HEK293 (cell line): Measurements from ENCODE around the gene GJC2.

Experiments used
- HOXA7 ChIP-seq: sonication (generic); formaldehyde crosslinking; IDR thresholded peaks from 2 replicates; pipeline ENCODE4 v1.8.1; 2022; ENCODE audit warnings: missing genetic modification reagents, borderline replicate concordance
- TRIM28 ChIP-seq: IDR thresholded peaks from 2 replicates; pipeline ENCODE4 v1.6.1; 2011; ENCODE audit warnings: low read length, control low read depth, borderline replicate concordance
- ZBTB17 ChIP-seq: fragments of 450-650 bp; formaldehyde crosslinking; IDR thresholded peaks from 2 replicates; pipeline ENCODE4 v1.5.1; 2016; ENCODE audit warnings: missing biosample characterization, missing genetic modification characterization
- ZBTB48 ChIP-seq: fragments of 450-650 bp; formaldehyde crosslinking; IDR thresholded peaks from 2 replicates; pipeline ENCODE4 v1.5.1; 2016; ENCODE audit warnings: missing biosample characterization, missing genetic modification characterization
- ZBTB7A ChIP-seq: fragments of 450-650 bp; formaldehyde crosslinking; IDR thresholded peaks from 2 replicates; pipeline ENCODE4 v1.5.1; 2016; ENCODE audit warnings: low read depth, missing biosample characterization, missing genetic modification characterization
- ZNF19 ChIP-seq: fragments of 450-650 bp; formaldehyde crosslinking; IDR thresholded peaks from 2 replicates; pipeline ENCODE4; 2016; ENCODE audit warnings: missing biosample characterization, missing genetic modification characterization, low read depth
- ZNF248 ChIP-seq: fragments of 450-650 bp; formaldehyde crosslinking; IDR thresholded peaks from 2 replicates; pipeline ENCODE4 v1.5.1; 2017; ENCODE audit warnings: missing biosample characterization, missing genetic modification characterization
- ZNF302 ChIP-seq: fragments of 450-650 bp; formaldehyde crosslinking; IDR thresholded peaks from 2 replicates; pipeline ENCODE4 v1.5.1; 2016; ENCODE audit warnings: missing biosample characterization, missing genetic modification characterization, low read depth
- ZNF311 ChIP-seq: fragments of 450-650 bp; formaldehyde crosslinking; IDR thresholded peaks from 2 replicates; pipeline ENCODE4 v1.5.1; 2017; ENCODE audit warnings: missing biosample characterization, missing genetic modification characterization, borderline replicate concordance
- ZNF341 ChIP-seq: fragments of 450-650 bp; formaldehyde crosslinking; IDR thresholded peaks from 2 replicates; pipeline ENCODE4; 2016; ENCODE audit warnings: low read depth, missing biosample characterization, missing genetic modification characterization
- ZNF354C ChIP-seq: fragments of 450-650 bp; formaldehyde crosslinking; IDR thresholded peaks from 2 replicates; pipeline ENCODE4 v1.5.1; 2016; ENCODE audit warnings: missing biosample characterization, missing genetic modification characterization, low read depth, borderline replicate concordance
- ZNF571 ChIP-seq: fragments of 450-650 bp; formaldehyde crosslinking; IDR thresholded peaks from 2 replicates; pipeline ENCODE4 v1.5.0; 2017; ENCODE audit warnings: missing biosample characterization, missing genetic modification characterization
- ZNF621 ChIP-seq: fragments of 450-650 bp; formaldehyde crosslinking; IDR thresholded peaks from 2 replicates; pipeline ENCODE4 v1.5.1; 2017; ENCODE audit warnings: missing biosample characterization, missing genetic modification characterization
- ZNF623 ChIP-seq: fragments of 450-650 bp; formaldehyde crosslinking; IDR thresholded peaks from 2 replicates; pipeline ENCODE4 v1.5.1; 2016; ENCODE audit warnings: missing biosample characterization, missing genetic modification characterization
- TF ChIP-seq, protein P1 (sequence below): fragments of 450-650 bp; formaldehyde crosslinking; IDR thresholded peaks from 2 replicates; pipeline ENCODE4 v1.5.1; 2016; ENCODE audit warnings: missing biosample characterization, missing genetic modification characterization, low read depth
- TF ChIP-seq, protein P2 (sequence below): fragments of 450-650 bp; formaldehyde crosslinking; IDR thresholded peaks from 2 replicates; pipeline ENCODE4 v1.5.1; 2016; ENCODE audit warnings: missing biosample characterization, missing genetic modification characterization
- TF ChIP-seq, protein P3 (sequence below): fragments of 450-650 bp; formaldehyde crosslinking; IDR thresholded peaks from 2 replicates; pipeline ENCODE4 v1.5.1; 2016; ENCODE audit warnings: missing biosample characterization, missing genetic modification characterization, low read depth
- TF ChIP-seq, protein P4 (sequence below): fragments of 450-650 bp; formaldehyde crosslinking; IDR thresholded peaks from 2 replicates; pipeline ENCODE4 v1.5.1; 2016; ENCODE audit warnings: missing biosample characterization, missing genetic modification characterization
- TF ChIP-seq, protein P5 (sequence below): fragments of 450-650 bp; formaldehyde crosslinking; IDR thresholded peaks from 2 replicates; pipeline ENCODE4 v1.5.1; 2017; ENCODE audit warnings: missing biosample characterization, missing genetic modification characterization
- TF ChIP-seq, protein P6 (sequence below): fragments of 450-650 bp; formaldehyde crosslinking; IDR thresholded peaks from 2 replicates; pipeline ENCODE4 v1.5.1; 2016; ENCODE audit warnings: missing biosample characterization, missing genetic modification characterization, borderline replicate concordance
- TF ChIP-seq, protein P7 (sequence below): fragments of 450-650 bp; formaldehyde crosslinking; IDR thresholded peaks from 2 replicates; pipeline ENCODE4 v1.5.1; 2016; ENCODE audit warnings: missing biosample characterization, missing genetic modification characterization

Gene GJC2

DNA sequence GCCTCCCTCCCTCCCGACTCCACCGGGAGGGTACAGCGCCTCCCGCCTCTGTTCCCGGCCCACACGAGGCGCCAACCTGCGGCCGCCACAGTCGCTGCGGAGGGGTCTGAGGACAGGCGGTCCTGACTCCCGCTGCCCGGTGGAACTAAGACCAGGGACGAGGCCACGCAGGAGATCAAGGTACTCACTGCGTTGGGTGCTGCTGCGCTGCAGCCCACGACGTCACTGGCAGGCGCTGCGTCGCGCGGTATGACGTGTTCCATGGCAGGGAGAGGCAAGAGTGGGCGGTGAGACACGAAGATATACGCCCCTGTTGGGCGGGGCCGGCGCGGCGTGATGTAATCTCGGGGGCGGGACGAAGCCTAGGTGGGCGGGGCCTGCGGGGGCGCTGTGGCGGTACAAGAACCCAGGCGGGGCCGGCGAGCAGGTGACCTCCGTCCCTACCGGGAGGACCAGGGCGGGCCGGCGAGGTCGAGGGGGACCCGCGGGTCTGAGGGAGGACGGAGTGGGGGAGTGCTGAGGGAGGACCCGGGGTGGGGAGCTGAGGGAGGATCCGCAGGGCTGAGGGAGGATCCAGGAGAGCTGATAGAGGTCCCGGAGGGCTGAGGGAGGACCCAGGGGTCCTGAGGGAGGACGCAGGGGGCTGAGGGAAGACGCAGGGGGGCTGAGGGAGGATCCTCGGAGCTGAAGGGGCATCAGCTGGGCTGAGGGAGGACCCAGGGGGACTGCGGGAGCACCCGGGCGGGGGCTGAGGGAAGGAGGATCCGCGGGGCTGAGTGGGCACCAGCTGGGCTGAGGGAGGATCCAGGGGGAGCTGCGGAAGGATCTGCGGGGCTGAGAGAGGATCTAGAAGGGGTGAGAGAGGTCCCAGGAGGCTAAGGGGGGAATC lies 40.4 kb upstream of the GJC2 start, which contains the start of gene MRPL55 (continued):
- TF ChIP-seq ZNF302 (tag by site-specific recombination): no peak
- TF ChIP-seq ZNF354C (tag by site-specific recombination): no peak
- no peak for TF ChIP-seq ZNF311 (tag by site-specific recombination)
- no peak for TF ChIP-seq TRIM28
- TF ChIP-seq ZBTB17 (tag by site-specific recombination): peak; percentile 82
- TF ChIP-seq, protein P1, sequence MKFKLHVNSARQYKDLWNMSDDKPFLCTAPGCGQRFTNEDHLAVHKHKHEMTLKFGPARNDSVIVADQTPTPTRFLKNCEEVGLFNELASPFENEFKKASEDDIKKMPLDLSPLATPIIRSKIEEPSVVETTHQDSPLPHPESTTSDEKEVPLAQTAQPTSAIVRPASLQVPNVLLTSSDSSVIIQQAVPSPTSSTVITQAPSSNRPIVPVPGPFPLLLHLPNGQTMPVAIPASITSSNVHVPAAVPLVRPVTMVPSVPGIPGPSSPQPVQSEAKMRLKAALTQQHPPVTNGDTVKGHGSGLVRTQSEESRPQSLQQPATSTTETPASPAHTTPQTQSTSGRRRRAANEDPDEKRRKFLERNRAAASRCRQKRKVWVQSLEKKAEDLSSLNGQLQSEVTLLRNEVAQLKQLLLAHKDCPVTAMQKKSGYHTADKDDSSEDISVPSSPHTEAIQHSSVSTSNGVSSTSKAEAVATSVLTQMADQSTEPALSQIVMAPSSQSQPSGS: peak; percentile 99
- TF ChIP-seq, protein P2, sequence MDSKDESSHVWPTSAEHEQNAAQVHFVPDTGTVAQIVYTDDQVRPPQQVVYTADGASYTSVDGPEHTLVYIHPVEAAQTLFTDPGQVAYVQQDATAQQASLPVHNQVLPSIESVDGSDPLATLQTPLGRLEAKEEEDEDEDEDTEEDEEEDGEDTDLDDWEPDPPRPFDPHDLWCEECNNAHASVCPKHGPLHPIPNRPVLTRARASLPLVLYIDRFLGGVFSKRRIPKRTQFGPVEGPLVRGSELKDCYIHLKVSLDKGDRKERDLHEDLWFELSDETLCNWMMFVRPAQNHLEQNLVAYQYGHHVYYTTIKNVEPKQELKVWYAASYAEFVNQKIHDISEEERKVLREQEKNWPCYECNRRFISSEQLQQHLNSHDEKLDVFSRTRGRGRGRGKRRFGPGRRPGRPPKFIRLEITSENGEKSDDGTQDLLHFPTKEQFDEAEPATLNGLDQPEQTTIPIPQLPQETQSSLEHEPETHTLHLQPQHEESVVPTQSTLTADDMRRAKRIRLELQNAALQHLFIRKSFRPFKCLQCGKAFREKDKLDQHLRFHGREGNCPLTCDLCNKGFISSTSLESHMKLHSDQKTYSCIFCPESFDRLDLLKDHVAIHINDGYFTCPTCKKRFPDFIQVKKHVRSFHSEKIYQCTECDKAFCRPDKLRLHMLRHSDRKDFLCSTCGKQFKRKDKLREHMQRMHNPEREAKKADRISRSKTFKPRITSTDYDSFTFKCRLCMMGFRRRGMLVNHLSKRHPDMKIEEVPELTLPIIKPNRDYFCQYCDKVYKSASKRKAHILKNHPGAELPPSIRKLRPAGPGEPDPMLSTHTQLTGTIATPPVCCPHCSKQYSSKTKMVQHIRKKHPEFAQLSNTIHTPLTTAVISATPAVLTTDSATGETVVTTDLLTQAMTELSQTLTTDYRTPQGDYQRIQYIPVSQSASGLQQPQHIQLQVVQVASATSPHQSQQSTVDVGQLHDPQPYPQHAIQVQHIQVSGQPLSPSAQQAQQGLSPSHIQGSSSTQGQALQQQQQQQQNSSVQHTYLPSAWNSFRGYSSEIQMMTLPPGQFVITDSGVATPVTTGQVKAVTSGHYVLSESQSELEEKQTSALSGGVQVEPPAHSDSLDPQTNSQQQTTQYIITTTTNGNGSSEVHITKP: peak; percentile 67
- TF ChIP-seq ZBTB48: peak; percentile 85
- TF ChIP-seq ZNF341: peak; percentile 76
- no peak for TF ChIP-seq ZNF571 (tag by site-specific recombination)
- TF ChIP-seq ZBTB7A (tag by site-specific recombination): peak; percentile 65; the same call in 1 of the 2 replicates
- TF ChIP-seq, protein P3, sequence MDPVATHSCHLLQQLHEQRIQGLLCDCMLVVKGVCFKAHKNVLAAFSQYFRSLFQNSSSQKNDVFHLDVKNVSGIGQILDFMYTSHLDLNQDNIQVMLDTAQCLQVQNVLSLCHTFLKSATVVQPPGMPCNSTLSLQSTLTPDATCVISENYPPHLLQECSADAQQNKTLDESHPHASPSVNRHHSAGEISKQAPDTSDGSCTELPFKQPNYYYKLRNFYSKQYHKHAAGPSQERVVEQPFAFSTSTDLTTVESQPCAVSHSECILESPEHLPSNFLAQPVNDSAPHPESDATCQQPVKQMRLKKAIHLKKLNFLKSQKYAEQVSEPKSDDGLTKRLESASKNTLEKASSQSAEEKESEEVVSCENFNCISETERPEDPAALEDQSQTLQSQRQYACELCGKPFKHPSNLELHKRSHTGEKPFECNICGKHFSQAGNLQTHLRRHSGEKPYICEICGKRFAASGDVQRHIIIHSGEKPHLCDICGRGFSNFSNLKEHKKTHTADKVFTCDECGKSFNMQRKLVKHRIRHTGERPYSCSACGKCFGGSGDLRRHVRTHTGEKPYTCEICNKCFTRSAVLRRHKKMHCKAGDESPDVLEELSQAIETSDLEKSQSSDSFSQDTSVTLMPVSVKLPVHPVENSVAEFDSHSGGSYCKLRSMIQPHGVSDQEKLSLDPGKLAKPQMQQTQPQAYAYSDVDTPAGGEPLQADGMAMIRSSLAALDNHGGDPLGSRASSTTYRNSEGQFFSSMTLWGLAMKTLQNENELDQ (tag by site-specific recombination): no peak
- TF ChIP-seq, protein P4, sequence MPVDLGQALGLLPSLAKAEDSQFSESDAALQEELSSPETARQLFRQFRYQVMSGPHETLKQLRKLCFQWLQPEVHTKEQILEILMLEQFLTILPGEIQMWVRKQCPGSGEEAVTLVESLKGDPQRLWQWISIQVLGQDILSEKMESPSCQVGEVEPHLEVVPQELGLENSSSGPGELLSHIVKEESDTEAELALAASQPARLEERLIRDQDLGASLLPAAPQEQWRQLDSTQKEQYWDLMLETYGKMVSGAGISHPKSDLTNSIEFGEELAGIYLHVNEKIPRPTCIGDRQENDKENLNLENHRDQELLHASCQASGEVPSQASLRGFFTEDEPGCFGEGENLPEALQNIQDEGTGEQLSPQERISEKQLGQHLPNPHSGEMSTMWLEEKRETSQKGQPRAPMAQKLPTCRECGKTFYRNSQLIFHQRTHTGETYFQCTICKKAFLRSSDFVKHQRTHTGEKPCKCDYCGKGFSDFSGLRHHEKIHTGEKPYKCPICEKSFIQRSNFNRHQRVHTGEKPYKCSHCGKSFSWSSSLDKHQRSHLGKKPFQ: peak; percentile 44; the same call in 1 of the 2 replicates
- TF ChIP-seq, protein P5, sequence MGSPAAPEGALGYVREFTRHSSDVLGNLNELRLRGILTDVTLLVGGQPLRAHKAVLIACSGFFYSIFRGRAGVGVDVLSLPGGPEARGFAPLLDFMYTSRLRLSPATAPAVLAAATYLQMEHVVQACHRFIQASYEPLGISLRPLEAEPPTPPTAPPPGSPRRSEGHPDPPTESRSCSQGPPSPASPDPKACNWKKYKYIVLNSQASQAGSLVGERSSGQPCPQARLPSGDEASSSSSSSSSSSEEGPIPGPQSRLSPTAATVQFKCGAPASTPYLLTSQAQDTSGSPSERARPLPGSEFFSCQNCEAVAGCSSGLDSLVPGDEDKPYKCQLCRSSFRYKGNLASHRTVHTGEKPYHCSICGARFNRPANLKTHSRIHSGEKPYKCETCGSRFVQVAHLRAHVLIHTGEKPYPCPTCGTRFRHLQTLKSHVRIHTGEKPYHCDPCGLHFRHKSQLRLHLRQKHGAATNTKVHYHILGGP (tag by site-specific recombination): no peak
- TF ChIP-seq, protein P6, sequence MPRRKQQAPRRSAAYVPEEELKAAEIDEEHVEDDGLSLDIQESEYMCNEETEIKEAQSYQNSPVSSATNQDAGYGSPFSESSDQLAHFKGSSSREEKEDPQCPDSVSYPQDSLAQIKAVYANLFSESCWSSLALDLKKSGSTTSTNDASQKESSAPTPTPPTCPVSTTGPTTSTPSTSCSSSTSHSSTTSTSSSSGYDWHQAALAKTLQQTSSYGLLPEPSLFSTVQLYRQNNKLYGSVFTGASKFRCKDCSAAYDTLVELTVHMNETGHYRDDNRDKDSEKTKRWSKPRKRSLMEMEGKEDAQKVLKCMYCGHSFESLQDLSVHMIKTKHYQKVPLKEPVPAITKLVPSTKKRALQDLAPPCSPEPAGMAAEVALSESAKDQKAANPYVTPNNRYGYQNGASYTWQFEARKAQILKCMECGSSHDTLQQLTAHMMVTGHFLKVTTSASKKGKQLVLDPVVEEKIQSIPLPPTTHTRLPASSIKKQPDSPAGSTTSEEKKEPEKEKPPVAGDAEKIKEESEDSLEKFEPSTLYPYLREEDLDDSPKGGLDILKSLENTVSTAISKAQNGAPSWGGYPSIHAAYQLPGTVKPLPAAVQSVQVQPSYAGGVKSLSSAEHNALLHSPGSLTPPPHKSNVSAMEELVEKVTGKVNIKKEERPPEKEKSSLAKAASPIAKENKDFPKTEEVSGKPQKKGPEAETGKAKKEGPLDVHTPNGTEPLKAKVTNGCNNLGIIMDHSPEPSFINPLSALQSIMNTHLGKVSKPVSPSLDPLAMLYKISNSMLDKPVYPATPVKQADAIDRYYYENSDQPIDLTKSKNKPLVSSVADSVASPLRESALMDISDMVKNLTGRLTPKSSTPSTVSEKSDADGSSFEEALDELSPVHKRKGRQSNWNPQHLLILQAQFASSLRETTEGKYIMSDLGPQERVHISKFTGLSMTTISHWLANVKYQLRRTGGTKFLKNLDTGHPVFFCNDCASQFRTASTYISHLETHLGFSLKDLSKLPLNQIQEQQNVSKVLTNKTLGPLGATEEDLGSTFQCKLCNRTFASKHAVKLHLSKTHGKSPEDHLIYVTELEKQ (tag by site-specific recombination): peak; percentile 11; the same call in 1 of the 2 replicates
- TF ChIP-seq ZNF623 (tag by site-specific recombination): 0 out of 2 replicates have a peak, but pooled peaks have one; percentile 42
- TF ChIP-seq ZNF19 (tag by site-specific recombination): no peak
- TF ChIP-seq ZNF621: no peak
- no peak for TF ChIP-seq ZNF248 (tag by site-specific recombination)
- TF ChIP-seq HOXA7 (CRISPR knock-in tag): no peak
- TF ChIP-seq, protein P7, sequence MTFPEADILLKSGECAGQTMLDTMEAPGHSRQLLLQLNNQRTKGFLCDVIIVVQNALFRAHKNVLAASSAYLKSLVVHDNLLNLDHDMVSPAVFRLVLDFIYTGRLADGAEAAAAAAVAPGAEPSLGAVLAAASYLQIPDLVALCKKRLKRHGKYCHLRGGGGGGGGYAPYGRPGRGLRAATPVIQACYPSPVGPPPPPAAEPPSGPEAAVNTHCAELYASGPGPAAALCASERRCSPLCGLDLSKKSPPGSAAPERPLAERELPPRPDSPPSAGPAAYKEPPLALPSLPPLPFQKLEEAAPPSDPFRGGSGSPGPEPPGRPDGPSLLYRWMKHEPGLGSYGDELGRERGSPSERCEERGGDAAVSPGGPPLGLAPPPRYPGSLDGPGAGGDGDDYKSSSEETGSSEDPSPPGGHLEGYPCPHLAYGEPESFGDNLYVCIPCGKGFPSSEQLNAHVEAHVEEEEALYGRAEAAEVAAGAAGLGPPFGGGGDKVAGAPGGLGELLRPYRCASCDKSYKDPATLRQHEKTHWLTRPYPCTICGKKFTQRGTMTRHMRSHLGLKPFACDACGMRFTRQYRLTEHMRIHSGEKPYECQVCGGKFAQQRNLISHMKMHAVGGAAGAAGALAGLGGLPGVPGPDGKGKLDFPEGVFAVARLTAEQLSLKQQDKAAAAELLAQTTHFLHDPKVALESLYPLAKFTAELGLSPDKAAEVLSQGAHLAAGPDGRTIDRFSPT (tag by site-specific recombination): no peak
